ENCODE data around the gene TIRAP.

GRCh38 chr11:126277322-126277721 is 5.6 kb upstream of the TIRAP start:
- TF ChIP-seq, protein P1, sequence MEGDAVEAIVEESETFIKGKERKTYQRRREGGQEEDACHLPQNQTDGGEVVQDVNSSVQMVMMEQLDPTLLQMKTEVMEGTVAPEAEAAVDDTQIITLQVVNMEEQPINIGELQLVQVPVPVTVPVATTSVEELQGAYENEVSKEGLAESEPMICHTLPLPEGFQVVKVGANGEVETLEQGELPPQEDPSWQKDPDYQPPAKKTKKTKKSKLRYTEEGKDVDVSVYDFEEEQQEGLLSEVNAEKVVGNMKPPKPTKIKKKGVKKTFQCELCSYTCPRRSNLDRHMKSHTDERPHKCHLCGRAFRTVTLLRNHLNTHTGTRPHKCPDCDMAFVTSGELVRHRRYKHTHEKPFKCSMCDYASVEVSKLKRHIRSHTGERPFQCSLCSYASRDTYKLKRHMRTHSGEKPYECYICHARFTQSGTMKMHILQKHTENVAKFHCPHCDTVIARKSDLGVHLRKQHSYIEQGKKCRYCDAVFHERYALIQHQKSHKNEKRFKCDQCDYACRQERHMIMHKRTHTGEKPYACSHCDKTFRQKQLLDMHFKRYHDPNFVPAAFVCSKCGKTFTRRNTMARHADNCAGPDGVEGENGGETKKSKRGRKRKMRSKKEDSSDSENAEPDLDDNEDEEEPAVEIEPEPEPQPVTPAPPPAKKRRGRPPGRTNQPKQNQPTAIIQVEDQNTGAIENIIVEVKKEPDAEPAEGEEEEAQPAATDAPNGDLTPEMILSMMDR (IDR thresholded peaks at IDR 0.05): no peak
- TF ChIP-seq EP300 (IDR thresholded peaks at IDR 0.05): no peak
- no peak for TF ChIP-seq POLR2A (IDR thresholded peaks at IDR 0.05)
- TF ChIP-seq POLR2AphosphoS5 (IDR thresholded peaks at IDR 0.05): no peak
